GM19395 (cell line): ENCODE results near the gene SRXN1.
A peak's percentile ranks its signal among the peaks of the same experiment; 100 is the strongest.
"Not testable (repeated sequence)": the region's sequence is repeated elsewhere in the genome, so short reads cannot be mapped to it uniquely, and the experiment has no call there.

Experiments used
- ATAC-seq: cut with Tn5 transposase; IDR thresholded peaks from one replicate; pipeline ENCODE4 v1.9.1; 2021; ENCODE audit warnings: mild to moderate bottlenecking, moderate library complexity; ENCODE audit not compliant: unreplicated experiment

The SRXN1 gene

DNA sequence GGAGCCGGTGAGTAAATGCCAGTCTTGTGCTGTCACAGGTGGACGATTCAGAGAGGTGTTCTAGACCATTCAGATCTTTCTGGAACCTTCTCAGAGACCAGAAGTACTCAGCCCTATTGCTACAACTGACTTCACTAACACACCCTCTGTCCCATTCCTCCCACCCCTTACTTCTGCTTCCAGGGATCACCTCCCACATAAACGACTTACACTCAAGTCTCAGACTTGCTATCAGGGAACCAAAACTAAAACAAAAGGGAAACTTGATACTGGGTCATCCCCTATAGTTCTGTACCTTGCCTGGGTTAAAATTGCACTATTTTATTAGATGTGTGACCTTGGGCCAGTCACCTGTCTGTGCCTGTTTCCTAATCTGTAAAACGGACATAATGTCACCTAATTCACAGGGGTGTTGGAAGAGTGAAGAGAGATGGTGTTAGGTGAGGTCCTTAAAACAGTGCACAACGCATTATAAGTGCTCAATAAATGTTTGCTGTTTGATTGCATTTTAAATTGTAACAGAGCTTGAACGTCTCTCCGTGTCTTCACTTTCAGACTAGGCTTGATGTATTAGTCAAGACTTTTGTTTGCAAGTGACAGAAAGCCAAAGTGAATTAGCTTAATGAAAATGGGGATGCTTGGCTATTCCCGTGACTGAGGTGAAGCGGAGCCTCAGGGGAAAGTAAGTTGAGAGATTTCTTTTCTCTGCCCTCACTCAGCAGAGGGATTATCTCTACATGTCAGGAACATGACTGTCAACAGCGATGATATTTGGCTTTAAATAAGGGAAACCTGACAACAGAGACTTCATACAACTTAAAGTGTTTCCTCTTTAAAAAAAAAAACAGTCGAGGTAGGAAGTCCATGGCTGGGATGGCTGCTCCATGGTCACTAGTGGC, 3.0 kb upstream of the SRXN1 start:
- ATAC-seq, result no peak

DNA sequence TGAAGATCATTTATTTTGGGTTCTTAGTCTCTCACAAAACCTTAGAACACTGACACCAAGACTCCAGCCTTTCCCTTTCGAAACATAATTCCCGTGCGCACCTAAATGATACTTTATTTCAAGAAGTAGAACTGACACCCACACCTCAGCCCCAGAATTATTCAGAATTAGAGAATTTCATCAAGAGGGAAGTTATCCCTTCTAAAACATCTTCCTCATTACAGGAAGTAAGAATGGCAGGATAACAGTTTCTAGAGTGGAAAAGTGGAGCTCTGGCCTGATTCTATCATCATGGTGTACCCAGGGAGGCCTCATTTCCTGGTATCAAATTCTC, 1.4 kb upstream of the SRXN1 start:
- no peak for ATAC-seq

DNA sequence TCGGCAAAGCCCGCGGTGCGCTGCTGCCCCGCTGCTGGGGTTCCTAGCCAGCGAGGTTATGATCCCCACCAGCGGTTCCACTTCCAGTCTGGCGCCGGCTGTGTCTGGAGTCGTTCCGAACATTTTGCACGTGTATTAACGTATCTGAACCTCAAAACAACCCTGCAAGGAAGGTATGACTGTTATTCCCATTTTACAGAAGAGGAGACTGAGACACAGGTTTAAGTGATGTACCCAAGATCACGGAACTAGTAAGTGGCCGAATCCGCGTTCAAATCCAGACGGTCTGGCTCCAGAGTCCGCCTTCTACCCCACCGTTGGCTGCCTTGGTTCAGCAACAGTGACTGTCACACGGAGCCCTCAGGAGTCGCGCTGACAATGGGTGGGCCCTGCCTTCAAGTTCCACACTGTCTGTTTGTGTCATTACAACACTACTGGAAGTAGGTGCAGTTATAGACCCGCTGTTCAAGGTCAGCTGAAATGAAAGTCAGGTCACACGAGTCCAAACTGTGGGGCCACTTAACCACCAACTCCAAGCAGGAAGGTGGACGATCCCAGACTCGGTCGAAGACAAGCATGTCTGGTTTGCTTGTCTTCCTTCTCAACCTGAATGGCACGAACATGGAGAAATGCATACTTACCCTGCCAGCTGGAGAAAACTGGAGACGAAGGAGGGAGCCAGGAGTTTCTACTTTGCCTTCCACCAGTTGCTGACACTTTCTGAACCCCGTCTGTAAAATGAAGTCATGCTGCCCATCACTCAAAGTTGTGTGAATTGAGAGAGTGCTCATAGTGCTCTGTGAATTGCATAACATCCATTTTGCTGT, 803 bp upstream of the SRXN1 start:
- ATAC-seq, result no peak

DNA sequence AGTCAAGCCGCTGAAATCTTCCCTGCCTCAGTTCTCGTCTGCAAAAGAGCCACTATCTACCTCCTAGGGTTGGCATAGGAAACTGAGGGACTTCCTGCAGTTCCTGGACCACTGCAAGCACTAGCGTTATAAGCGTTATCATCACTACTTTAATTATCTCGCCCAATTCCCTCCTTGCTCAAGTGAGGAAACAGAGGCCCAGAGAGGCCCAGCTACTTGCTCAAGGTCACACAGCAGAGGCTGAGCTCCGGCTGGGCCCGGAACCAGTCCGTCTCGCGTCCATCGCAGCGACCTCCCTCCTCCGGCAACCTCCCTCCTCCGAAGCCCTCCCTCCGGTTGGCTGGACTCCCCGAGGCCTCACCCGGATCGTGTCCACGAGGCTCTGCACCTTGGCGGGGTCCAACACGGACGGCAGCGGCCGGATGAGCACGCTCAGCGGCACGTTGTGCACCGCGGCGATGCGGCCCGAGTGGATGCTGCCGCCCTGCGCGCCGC, 338 bp downstream of the SRXN1 start:
- peak; percentile 32 for ATAC-seq

DNA sequence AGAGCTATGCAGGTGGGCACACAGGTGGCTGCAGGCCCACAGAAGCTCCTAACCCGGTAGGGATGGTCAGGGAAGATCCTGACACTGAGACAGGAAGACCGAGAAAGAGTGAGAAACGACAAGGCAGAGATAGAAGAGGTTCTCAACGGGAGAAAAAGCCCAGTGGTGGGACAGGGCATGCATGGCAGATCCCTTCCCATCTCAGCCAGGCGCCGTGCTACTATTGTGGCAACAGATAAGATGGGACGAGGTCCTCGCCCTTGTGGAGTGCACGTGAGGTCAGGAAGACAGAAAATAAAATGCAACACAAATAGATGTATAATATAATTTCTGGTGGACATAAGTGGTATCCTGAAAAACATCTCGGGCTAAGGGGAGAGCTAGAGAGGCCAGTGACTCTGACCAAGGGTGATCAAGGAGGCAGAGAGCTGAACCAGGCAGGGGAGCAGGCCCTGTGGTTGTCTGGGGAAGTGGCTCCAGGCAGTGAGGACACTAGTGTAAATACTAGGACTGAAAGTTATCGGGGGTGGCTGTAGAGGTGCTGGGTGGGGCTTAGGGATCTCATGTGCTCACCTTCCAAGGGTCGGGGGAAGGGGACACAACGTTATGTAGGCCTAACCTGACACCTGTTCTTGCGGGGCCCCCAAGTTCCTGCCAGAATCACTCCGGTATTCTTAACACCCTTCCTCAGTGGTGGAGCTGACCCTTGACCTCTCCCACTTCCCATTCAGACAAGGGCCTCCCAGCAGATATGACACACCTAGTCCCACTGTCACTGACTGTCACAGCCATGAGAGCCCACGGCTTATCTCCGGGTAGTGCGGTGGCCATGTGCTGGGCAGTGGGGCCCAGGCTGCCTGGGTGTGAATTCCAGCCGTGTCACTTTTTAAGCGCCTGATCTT, 1.0 kb downstream of the SRXN1 start:
- no peak for ATAC-seq

DNA sequence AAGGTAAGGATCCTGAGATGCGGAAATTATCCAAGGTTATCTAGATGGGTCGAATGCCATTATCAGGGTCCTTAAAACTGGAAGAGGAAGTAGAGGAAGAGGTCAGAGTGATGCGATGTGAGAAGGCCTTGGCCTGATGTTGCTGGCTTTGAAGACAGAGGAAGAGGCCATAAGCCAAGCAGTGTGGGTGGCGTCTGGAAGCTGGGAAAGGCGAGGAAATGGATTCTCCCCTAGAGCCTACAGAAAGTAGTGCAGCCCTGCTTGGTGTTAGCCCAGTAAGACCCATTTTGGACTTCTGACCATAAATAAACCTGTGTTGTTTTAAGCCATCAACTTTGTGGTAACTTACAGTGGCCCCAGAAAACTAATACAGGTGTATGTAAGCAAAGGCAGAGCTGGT, 2.0 kb downstream of the SRXN1 start:
- ATAC-seq, result no peak

DNA sequence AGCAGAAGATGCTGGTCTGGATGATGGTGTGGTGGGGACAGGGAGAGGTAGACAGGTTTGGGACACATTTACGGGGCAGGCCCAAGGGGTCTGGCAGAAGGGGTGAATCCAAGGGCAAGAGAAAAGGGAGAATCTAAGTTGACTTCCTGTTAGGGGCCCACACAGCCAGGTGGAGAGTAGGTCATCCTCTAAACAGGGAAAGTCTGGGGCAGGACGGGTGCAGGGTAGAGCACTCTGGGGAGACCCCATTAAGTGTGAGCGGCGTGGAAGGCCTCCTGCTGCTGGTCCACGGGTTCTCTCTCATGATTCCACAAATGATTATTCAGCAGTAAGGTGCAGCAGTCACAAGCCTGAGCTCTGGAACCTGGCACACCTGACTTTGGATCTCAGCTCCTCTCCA, 2.7 kb downstream of the SRXN1 start:
- ATAC-seq, result no peak

DNA sequence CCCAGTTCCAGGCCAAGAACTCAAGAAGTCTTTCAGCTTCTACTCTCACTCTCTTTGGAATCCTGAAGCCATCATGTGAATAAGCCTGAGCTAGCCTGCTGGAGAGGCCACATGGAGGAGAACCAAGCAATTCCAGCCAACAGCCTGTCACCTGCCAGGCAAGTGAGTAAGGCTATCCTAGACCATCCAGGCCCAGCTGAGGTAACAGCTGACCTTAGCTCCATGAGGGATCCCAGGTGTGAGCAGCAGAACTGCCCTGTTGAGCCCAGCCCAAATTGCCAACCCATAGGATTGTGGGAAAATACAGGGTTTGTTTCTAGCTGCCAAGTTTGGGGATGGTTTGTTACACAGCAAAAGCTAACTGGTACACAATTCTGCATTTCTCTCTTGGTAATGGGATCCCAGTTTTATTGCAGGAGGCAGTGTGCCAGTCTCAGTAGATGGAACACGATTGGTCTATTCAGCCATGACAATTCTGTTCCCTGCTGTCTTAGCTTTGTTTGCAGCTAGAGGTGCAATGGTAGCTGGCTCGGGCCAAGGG, 5.5 kb downstream of the SRXN1 start:
- no peak for ATAC-seq

DNA sequence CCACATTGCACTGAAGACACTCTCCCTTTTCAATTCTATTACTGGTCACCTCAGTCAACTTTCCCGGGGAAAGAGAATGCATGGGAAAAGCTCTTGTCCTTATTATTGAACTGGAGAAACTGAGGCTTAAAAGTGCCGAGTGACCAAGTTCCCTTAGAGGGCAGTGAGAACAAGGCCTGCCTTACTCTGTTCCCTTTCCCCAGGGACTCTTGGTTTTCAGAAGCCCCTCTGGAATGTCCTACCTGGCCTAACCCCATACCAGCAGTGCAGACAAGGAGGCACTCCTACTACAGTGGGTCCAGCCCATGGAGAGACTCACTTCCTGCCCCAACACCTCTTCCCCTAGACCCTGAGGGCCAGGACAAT, 6.1 kb downstream of the SRXN1 start:
- no peak for ATAC-seq

DNA sequence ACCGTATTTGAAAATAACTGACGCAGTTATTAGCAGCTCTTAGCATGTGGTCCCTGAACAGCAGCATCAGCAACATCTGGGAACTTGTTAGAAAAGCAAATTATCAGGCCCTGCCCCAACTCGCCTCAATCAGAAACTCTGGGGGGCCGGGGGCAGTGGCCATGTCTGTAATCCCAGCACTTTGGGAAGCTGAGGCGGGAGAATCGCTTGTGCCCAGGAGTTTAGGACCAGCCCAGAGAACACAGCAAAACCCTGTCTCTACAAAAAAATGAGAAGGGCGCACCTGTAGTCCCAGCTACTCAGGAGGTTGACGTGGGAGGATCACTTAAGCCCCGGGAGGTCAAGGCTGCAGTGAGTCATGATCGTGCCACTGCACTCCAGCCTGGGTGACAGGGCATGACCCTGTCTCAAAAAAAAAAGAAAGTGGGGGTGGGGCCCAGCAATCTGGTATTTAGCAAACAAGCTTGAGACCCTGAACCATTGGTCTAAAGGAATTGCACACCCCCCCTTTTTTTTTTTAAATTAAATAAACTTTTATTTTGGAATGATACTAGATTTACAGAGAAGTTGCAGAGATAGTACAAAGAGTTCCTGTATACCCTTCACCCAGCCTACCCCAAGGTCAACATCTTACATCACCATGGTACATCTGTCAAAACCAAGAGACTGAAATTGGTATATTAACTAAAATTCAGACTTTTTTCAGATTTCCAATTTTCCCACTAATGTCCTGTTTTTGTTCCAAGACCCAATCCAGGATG, 6.7 kb downstream of the SRXN1 start:
- no peak for ATAC-seq

DNA sequence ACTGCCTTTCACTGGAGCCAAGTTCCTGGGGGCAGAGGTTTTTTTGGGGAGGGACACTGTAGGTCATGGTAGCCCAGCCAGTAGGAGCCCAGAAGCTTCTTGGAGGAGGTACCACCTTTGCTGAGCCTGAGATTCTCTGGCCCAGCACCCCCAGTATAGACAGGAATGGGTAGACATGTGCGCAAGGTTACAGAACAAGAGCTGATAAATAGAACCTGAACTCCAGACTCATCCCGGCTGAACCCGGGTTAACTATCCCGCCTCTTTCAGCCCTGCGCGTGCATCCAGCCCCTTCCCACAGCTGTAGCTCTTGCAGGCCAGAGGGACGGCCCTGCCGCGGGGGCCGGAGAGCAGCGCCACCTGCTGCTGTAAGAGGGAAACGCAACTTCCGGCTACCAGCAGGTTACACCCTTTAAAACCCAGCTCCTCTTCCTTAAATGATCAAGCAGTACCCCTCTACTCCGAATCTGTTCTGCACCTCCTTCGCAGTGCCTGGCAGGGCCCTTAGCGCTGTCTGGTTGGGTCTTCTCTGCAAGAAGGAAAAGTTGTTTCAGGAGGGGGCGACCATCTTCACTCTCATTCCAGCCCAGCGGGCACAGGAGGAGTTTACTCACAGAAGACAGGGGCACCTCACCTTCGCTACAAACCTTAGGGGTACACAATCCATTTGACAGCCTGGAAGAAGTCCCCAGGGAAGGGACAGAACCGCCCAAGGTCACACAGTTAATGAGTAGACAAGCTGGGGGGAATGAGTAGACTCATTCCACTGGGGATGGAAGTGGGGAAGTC, 7.5 kb downstream of the SRXN1 start:
- peak; percentile 86 for ATAC-seq

DNA sequence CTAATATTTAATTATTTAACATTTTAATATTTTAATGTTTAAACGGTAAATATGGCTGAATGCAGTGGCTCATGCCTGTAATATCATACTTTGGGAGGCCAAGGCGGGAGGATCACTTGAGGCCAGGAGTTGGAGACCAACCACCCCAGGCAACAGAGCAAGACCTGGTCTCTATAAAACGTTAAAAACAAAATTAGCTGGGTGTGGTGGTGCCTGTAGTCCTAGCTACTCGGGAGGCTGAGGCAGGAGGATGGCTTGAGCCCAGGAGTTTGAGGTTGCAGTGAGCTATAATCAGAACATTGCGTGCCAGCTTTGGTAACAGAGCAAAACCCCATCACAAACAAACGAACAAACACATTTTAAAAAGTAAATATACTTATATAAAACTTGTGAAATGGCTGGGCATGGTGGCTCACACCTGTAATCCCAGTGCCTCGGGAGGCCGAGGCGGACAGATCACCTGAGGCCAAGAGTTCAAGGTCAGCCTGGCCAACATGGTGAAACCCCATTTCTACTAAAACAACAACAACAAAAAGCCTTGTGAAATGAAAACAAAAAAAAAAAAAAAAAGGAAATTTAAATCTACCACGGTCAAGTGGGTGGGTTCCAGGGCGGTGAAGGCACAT, 8.2 kb downstream of the SRXN1 start:
- ATAC-seq, result no peak

DNA sequence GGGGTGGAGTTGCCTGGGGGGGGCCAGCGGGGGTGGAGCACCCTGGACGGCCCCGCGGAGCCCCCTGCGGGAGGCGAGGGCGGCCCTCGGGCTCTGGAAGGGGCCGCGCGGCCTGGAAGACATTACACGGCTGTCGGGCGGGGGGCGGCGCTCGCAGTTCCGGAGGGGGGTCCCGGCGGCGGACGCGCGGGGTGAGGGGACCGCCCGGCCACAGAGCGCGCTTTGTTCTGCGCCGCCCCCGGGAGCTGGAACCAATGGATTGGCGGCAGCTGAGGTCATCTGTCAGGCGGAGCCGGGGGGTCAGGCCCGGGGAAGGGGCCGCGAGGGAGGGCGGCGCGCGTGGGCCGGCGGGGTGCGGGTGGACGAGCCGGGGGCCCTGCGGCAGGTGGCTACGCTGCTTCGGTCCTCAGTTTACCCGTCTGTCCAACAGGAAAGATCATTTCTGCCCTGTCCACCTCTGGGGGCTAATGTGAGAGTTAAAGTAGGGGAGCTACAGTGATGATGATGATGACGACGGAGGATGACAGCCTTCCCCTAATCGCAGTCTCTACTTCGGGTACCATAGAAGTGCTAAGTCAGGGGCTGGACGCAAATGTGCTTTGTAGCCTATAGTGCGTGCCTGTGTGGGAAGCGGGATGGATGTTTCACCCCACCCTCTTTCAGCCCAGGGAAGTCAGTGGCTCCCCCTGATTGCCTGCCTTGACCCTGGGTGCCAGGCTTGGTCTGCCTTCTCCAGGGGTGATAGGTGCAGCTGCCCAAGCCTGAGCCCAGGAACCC, 10.4 kb downstream of the SRXN1 start:
- ATAC-seq, result no peak

DNA sequence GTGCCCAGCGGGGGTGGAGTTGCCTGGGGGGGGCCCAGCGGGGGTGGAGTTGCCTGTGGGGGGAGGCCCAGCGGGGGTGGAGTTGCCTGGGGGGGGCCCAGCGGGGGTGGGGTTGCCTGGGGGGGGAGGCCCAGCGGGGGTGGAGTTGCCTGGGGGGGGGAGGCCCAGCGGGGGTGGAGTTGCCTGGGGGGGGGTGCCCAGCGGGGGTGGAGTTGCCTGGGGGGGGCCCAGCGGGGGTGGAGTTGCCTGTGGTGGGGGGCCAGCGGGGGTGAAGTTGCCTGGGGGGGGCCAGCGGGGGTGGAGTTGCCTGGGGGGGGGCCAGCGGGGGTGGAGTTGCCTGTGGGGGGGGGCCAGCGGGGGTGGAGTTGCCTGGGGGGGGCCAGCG, 11.0 kb downstream of the SRXN1 start:
- not testable (repeated sequence) for ATAC-seq

DNA sequence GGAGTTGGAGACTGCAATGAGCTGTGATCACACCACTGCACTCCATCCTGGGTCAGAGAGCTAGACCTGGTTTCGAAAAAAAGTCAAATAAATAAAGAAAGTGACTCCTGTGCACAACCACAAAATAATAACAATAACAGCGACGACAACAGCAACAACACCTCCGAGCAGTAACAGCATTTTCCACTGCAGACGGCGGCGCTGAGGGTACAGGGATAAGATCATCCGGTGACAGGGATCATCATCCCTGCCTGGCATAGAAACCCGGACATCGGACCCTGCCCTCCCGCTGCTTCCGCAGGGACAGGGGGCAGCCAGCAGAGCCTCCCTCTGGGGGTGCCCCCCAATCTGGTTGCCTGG, 11.5 kb downstream of the SRXN1 start:
- ATAC-seq, result no peak

DNA sequence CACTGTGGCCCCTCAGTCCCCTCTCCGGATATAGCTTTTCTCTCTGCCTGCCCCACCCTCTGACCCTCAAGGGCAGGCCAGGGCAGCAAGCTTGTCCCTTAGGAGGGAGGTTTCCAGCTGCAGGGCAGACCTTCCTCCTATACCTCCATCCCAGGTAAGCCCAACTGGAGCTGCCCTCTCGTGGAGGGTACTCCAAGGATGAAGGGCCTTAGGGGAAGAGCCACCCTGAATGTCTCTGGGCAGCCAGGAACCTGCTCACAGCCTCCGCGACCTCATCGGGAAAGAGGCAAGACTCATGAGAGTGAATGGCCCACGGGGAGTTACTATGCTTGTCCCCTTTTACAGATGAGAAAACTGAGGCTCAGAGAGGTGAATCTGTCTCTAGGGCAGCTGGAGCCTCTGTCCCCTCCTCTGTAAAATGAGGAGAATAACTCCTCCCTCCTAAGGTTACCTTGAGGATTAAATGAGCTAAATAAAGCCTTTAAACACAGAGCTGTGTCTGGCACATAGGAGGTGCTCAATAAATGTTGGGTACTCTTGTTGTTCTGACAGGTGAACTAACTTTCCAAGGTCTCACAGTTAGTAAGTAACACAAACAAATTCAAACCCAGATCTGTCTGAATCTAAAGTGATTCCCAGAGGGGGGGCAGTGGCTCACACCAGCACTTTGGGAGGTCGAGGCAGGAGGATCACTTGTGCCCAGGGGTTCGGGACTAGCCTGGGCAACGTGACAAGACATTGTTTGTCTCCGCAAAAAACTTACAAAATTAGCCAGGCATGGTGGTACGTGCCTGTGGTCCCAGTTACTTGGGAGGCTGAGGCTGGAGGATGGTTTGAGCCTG, 12.1 kb downstream of the SRXN1 start:
- no peak for ATAC-seq

DNA sequence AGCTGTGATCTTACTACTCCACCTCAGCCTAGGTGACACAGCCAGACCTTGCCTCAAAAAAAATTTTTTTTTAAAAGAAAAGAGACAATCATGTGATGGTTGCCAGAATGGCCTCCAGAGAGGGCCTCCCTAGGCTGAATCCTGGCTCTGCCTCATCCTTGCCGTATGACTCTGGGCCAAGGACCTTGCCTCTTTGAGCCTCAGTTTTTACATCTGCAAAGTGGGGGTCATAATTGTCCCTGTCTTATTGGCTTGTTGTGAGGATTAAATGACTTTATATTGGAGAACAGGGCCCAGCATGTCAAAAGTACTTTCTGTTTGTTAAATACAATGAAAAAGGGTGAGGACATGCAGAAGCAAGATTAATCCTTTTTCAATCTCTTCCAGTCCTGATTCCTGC, 14.4 kb downstream of the SRXN1 start:
- ATAC-seq, result no peak
